ENCODE results near the gene OR56A3.
A peak's percentile ranks its signal among the peaks of the same experiment; 100 is the strongest.

Gene OR56A3

GRCh38 chr11:5983443-5983842, 41.4 kb downstream of the OR56A3 start:
- no peak for DNase-seq

GRCh38 chr11:5986885-5987284, 44.8 kb downstream of the OR56A3 start, which contains the start of gene OR52L1:
Gene OR52L1, minus strand, starts transcription at chr11:5986985. Its CDS starts 55 bp downstream, at chr11:5986930.
- no peak for DNase-seq

GRCh38 chr11:5989203-5989602, 47.2 kb downstream of the OR56A3 start:
- no peak for DNase-seq

GRCh38 chr11:5992150-5992549, 50.1 kb downstream of the OR56A3 start:
- no peak for DNase-seq

GRCh38 chr11:5992604-5993251, 50.7 kb downstream of the OR56A3 start:
- peak; percentile 1 for DNase-seq

GRCh38 chr11:5994791-5995190, 52.7 kb downstream of the OR56A3 start:
- DNase-seq: no peak

All from COR-L47 (cell line).